Heart right ventricle (tissue), 16 donors: ENCODE measurements around the gene HTT. TPM values are rescaled to one million over a fixed set of nuclear protein-coding genes. Genes with fewer than 3 reads are reported as not detected.

Experiments used
- ATAC-seq, 8 donors: fragments of 200-7000 bp; cut with Tn5 transposase; one replicate each; pipeline ENCODE4 v1.9.1; 2020; ENCODE audit warnings: mild to moderate bottlenecking in 8 of 8, moderate library complexity in 8 of 8, moderate number of reproducible peaks in 1 of 8
- DNase-seq, 2 donors: peaks; one replicate each; pipeline ENCODE4 v3.0.0-alpha.2; 2020
- H3K27ac ChIP-seq, 10 donors: fragments of 200-600 bp; sonication (generic) in 2 of 10; one replicate each; pipeline versions ENCODE4 v1.5.0 to v1.8.0; 2020 to 2022; ENCODE audit warnings: mild to moderate bottlenecking in 3 of 10
- H3K27me3 ChIP-seq, 7 donors: fragments of 200-600 bp; one replicate each; pipeline ENCODE4 v1.8.0; 2021 to 2022; ENCODE audit warnings: mild to moderate bottlenecking in 2 of 7
- H3K36me3 ChIP-seq, 9 donors: fragments of 200-600 bp; sonication (generic) in 1 of 9; one replicate each; pipeline versions ENCODE4 v1.5.0 to v1.8.0; 2020 to 2022; ENCODE audit warnings: mild to moderate bottlenecking in 2 of 9
- H3K4me1 ChIP-seq, 9 donors: fragments of 200-600 bp; sonication (generic) in 1 of 9; one replicate each; pipeline versions ENCODE4 v1.5.0 to v1.8.0; 2020 to 2022; ENCODE audit warnings: mild to moderate bottlenecking in 4 of 9
- H3K4me3 ChIP-seq, 10 donors: fragments of 200-600 bp; sonication (generic) in 2 of 10; one replicate each; pipeline versions ENCODE4 v1.5.0 to v1.8.0; 2020 to 2022; ENCODE audit warnings: mild to moderate bottlenecking in 7 of 10, moderate library complexity in 2 of 10
- H3K9me3 ChIP-seq, 11 donors: fragments of 200-600 bp in 10 of 11; sonication (generic) in 2 of 11; one replicate each; pipeline versions ENCODE4 v1.5.0 to v1.8.0; 2013 to 2022; ENCODE audit warnings: mild to moderate bottlenecking in 2 of 11, control low read depth in 1 of 11, moderate library complexity in 1 of 11
- CTCF ChIP-seq, 9 donors: fragments of 200-600 bp; sonication (generic) in 2 of 9; IDR thresholded peaks; one replicate each; pipeline versions ENCODE4 v1.5.0 to v1.8.0; 2021 to 2022; ENCODE audit warnings: antibody characterized with exemption in 9 of 9, mild to moderate bottlenecking in 5 of 9, moderate library complexity in 1 of 9
- WGBS, 2 donors: extraction: QIAGEN DNeasy Blood & Tissue Kit; methylation state at CpG; one replicate each; pipeline ENCODE4 v1.1.7; 2013; ENCODE audit warnings: inconsistent platforms in 1 of 2; 5-methylcytosine and 5-hydroxymethylcytosine counted together
- intact Hi-C, 10 donors: fragments of 100-400 bp; cut with DNase I; formaldehyde crosslinking; loops; one replicate each; pipeline versions ENCODE4 v1.11.1 to v1.14.2; 2022
- polyA plus RNA-seq, 2 donors: library from polyadenylated mRNA; stranded (reverse); fragments of 200-250 nt; gene quantifications; one replicate each; pipeline ENCODE4 v1.2.3, GENCODE V29; 2013
- total RNA-seq, 10 donors: library from RNA; stranded (reverse); fragmentation: NEBNext Ultra II Directional in 3 of 10; extraction: Animal tissue kit (Norgen Biotek cat#: 25700) in 3 of 10; gene quantifications; one replicate each; pipeline versions ENCODE4 v1.2.1 to v1.2.4, GENCODE V29; 2021 to 2023
- donor health status: Arrhythmogenic right ventricular cardiomyopathy.
- donor health status: ischemic (EF 13 %, LVEDD 7.1; RV severe dilation, severe dysfunction).
- donor health status: healthy with polysubstance abuse.
- donor health status: DM: no; HTN: yes; CAD: no.
- donor health status: DM: no; HTN: no; CAD: no.
- donor health status: ischemic (EF 25% LVEDD 6.9; RV normal size, moderate dysfunction).
- donor health status: ischemic (EF 25% LVEDD 5.7; RV mildly dilated, moderate dysfunction).
- donor health status: healthy.
- donor health status: DM: yes; HTN: yes; CAD: no.
- donor health status: Ischemic cardiomyopathy.
- donor health status: ischemic (EF 35%, LVEDD 5.7; RV mildly dilated, moderate dysfunction).
- donor health status: nonischemic (EF 11% LVEDD 7.7; RV severe dilation, severe dysfunction).
- donor health status: DM: yes; HTN: yes; CAD: no.
- donor health status: PGD.
- donor health status: ischemic (EF 29% LVEDD 5.4; RV normal size, mild dysfunction).
- donor health status: nonischemic (EF 23%, LVEDD 6.1; RV moderate dilation, normal function).

Gene HTT
- total and polyA plus RNA-seq, 12 donors: 6.3 to 34.0 (median 24.1) TPM

GRCh38 chr4:3168029-3168428 is 93.5 kb downstream of the HTT start:
- no peak for DNase-seq
- Histone ChIP-seq H3K9me3 (peaks cover 0 to 27% (median under 1%) of the 10 kb centered on the region in 11 donors), H3K4me1 (peaks cover 0 to 9% (median 0%) of the 10 kb centered on the region in 9 donors), H3K36me3 (peaks cover 0 to 83% (median 14%) of the 10 kb centered on the region in 9 donors), H3K4me3 (no peak overlapping the region), H3K27me3 (no peaks in the 10 kb centered on the region), H3K27ac (no peak overlapping the region)
- intact Hi-C loops: no loop called here
- peak in 1 of 8 donors; percentile 65 for ATAC-seq
- TF ChIP-seq CTCF (IDR thresholded peaks at IDR 0.05): no peak
- WGBS, 2 donors: 49 to 56% methylated on average over 3 of the region's 3 CpGs

GRCh38 chr4:3174371-3175338 is 100.2 kb downstream of the HTT start:
- intact Hi-C loops: no loop called here
- H3K4me3 ChIP-seq: no peak overlapping the region
- H3K27me3 ChIP-seq: no peaks in the 10 kb centered on the region
- no peaks in the 10 kb centered on the region for H3K9me3 ChIP-seq
- TF ChIP-seq CTCF (IDR thresholded peaks at IDR 0.05): peak in 1 of 9 donors; percentile 12
- H3K4me1 ChIP-seq: no peaks in the 10 kb centered on the region
- peaks cover 0 to 99% (median 53%) of the 10 kb centered on the region in 9 donors for H3K36me3 ChIP-seq
- ATAC-seq: peak in 2 of 8 donors; percentile 54 to 61
- 61 to 67% methylated on average over 12 of the region's 12 CpGs for WGBS, 2 donors
- no peak for DNase-seq
- no peak overlapping the region for H3K27ac ChIP-seq

- H3K9me3 ChIP-seq: no peaks in the 10 kb centered on the region
- H3K36me3 ChIP-seq: peaks cover 0 to 100% (median 53%) of the 10 kb centered on the region in 9 donors
- 82 to 86% methylated on average over 11 of the region's 11 CpGs for WGBS, 2 donors
- H3K27ac ChIP-seq: no peak overlapping the region
- no peaks in the 10 kb centered on the region for H3K4me1 ChIP-seq
- no peak for ATAC-seq
- TF ChIP-seq CTCF (IDR thresholded peaks at IDR 0.05): no peak
- no peak for DNase-seq
- no peaks in the 10 kb centered on the region for H3K27me3 ChIP-seq
- intact Hi-C loops: no loop called here
- H3K4me3 ChIP-seq: no peak overlapping the region
Observed at GRCh38 chr4:3176367-3177229, 102.1 kb downstream of the HTT start.

GRCh38 chr4:3177426-3177825 is 102.9 kb downstream of the HTT start:
- no peak for TF ChIP-seq CTCF (IDR thresholded peaks at IDR 0.05)
- H3K27ac ChIP-seq: no peak overlapping the region
- no peaks in the 10 kb centered on the region for H3K9me3 ChIP-seq
- DNase-seq (no peak), ATAC-seq (no peak)
- no peaks in the 10 kb centered on the region for H3K4me1 ChIP-seq
- H3K4me3 ChIP-seq: no peak overlapping the region
- no peaks in the 10 kb centered on the region for H3K27me3 ChIP-seq
- intact Hi-C loops: no loop called here
- H3K36me3 ChIP-seq: peaks cover 0 to 100% (median 57%) of the 10 kb centered on the region in 9 donors
